HG03432 (cell line): ENCODE results near the gene LMF2.
"Not testable (repeated sequence)": the region's sequence is repeated elsewhere in the genome, so short reads cannot be mapped to it uniquely, and the experiment has no call there.

Experiments
- ATAC-seq: cut with Tn5 transposase; IDR thresholded peaks from one replicate; pipeline ENCODE4 v1.9.1; 2021; ENCODE audit warnings: mild to moderate bottlenecking, moderate library complexity; ENCODE audit not compliant: unreplicated experiment

LMF2 gene

GRCh38 chr22:50507421-50507990 lies at the start of gene LMF2:
LMF2 (minus strand) TSS chr22:50507702; CDS start chr22:50507675, 27 bp downstream.
- peak; percentile 60 for ATAC-seq

- no peak for ATAC-seq
These were observed 49.2 kb upstream of the LMF2 start for GRCh38 chr22:50556703-50557102.

DNA sequence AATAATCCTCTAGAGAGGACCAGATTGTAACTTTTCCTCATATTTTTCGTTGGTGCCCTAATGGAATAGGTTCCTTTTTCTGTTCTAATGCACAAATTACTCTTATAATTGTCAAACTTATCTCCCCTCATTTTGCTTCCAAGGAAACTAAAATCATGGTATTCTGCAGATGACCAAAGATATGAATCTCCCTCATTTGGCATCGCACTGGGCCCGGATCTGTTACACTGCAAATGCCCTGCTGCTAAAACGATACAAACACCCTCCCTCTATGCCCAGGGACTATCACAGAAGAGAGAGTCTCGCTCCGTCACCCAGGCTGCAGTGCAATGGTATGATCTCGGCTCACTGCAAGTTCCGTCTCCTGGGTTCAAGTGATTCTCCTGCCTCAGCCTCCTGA lies 45.8 kb upstream of the LMF2 start:
- ATAC-seq, result no peak

GRCh38 chr22:50551160-50551752 lies 43.8 kb upstream of the LMF2 start:
- ATAC-seq, result no peak

GRCh38 chr22:50550395-50550794 lies 42.9 kb upstream of the LMF2 start:
- no peak for ATAC-seq

GRCh38 chr22:50548921-50549790 lies 41.7 kb upstream of the LMF2 start:
- ATAC-seq, result no peak

DNA sequence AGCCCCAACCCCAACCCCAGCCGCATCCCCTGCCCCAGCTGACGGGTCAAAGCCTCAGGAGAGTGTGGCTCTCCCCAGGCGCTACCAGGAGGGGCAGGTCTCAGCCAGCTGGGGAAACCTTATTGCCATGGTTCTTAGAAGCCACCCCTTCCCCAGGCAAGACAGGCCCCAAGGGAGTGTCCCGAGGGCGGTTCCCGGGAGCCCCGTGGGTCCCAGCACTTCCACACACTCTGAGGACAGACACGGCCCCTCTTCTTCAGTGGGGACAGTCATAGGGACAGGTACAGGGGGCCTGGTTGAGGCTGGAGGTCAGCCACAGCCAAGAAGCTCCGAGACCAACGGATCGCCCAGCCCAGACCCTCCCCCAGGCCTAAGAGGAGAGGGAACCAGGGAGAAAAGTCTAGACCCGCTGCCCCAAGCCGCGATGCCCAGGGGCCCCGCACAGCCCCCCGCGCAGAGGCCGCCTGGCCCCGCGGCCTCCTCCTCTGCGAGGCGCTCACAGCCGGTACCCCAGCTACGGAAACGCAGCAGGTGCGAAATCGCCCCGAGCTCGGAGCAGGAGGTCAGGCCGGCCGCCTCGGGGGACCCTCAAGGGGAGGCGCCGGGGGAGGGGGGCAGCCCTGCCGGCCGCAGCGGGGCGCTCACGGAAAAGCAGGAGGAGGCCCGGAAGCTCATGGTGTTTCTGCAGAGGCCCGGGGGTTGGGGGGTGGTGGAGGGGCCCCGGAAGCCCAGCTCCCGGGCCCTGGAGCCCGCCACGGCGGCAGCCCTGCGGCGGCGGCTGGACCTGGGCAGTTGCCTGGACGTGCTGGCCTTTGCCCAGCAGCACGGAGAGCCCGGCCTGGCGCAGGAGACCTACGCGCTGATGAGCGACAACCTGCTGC lies 40.8 kb upstream of the LMF2 start:
- no peak for ATAC-seq

DNA sequence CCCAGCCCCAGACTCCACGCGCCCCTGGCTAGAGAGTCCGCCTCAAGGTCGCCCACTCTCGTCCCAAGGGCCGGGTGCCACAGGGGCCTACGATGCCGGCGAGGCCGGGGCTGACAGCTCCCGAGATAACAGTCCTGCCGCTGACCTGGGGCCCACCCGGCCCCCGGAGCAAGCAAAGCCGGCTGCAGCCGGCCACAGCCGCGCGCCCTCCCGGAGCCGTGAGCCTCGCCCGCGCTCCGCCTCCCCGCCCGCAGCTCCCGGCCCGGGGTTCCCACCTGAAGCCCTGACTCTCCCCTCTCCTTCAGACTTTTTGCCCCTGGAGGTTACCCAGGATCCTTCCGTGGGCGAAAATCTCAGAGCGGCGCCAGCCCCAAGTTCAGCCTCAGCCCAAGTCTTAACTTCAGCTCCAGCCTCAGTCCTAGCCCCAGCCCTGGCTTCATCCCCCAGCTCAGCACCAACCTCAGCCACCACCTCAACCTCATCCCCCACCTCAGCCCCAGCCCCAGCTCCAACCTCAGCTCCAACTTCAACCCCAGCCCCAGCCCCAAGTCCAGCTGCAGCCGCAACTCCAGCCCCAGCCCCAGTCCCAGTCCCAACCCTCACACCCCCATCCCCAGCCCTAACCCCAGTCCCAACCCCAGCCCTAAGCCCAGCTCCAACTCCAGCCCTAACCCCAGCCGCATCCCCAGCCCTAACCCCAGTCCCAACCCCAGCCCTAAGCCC lies 39.9 kb upstream of the LMF2 start:
- ATAC-seq, result no peak

DNA sequence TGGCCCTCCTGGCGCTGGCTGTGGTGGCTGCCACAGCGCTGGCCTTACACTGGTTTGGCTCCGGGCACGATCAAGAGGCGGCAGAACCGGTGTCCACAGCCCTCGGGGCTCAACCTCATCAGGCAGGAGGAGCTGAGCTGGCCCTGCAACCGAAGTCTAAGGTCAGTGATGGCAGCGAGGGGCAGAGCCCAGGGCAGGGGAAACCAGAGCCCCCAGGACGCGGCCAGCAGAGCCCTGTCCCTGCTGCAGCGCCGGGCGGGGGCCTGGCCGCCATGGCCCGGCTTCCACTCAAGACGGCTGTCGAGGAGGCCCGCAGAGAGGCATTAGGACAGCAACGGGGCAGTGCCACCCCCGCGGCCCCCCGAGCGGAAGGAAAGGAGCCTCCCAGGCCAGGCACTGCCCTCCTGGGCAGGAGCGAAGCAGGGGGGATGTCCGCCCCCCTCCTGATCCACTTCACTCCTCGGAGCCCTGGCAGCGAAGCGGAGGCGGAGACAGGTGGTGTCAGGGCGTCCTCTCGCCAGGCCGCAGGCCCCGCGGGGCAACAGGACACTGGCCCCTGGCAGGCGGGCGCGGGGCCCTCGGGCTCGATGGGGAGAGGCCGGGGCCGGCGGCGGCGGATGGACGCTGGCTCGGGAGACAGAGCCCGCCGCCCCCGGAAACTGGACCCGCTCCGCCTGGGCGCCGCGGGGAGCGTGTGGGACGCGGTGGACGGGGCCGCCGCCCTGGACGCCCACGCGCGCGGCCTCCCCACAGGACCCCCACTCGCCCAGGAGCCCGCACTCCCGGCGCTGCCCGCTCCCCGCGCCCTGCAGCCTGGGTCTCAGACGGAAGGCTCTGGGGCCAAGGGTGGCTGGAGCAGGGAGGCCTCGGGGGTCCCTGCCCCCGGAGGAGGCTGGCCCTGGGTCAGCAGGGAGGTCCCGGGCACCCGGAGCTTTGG lies 39.1 kb upstream of the LMF2 start:
- no peak for ATAC-seq

DNA sequence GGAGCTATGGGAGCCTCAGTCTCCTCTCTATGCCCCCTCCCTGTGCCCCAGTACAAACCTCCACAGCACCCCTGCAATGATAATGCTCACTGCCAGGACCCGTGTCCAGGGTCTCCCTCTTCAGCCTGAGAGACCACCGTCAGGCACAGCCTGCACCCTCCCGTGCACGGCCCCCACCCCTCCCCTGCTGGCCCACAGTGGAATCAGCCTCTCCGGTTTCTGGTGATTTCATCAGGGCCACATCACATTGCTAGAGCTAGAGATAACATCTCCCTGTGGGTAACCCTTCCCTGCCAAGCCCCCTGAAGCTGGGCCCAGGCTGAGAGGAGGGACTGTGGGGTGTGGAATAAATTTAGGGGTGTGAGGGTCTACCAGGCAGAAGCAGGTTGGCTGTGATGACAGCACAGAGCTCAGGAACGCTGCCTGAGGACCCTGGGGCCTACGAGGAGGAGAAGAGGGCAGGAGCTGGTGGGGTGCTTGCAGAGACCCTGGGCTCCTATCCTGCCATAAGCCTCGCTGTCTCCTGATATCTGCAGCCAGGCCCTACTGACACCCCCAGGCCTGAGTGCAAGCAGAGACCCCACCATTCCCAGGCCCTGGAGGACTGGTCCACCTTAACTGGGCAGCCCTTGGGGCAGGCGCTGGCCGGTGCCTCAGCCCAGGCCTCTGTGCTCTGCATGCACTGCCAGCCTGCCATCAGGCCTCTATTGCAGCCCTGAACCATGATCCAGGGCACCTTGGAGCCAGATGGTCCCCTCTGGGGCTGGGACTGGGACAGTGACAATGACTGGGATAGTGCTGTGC lies 38.2 kb upstream of the LMF2 start, which contains the start of gene KLHDC7B:
Gene KLHDC7B, plus strand, starts transcription at position 378 of the 804 bp plus-strand sequence. Its CDS starts 345 bp downstream, at position 723.
- ATAC-seq, result no peak

- ATAC-seq, result no peak
These were observed 37.3 kb upstream of the LMF2 start for GRCh38 chr22:50544746-50545253.

DNA sequence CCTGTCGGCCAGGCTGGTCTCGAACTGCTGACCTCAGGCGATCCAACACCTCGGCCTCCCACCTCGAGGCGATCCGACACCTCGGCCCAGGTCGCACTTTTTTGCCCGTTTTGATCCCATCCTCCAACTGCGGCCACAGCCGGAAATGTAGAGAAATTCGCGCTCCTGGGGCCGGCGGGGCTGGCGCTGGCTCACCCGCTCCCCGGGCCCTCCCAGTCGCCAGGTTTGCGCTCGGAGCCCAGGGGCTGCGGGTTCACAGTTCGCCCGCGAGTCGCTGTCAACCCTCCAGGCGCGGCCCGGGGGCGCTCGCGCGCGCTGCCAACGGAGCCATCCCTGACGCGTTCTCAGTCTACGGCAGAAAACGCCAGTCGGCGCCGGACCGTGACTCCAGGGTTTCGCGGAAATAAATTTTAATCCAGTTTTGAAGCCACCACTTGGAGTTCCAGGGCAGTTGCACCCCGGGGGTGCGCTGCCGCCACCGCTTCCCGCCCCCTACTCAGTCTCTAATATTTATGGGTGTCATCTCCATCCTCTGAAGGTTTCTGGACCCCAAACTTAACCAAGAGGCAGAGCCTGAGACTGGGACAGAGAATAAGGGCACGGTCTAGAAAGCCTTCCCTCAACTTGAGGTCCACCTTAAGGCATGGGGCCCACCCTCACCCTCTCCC lies 36.7 kb upstream of the LMF2 start:
- no peak for ATAC-seq

DNA sequence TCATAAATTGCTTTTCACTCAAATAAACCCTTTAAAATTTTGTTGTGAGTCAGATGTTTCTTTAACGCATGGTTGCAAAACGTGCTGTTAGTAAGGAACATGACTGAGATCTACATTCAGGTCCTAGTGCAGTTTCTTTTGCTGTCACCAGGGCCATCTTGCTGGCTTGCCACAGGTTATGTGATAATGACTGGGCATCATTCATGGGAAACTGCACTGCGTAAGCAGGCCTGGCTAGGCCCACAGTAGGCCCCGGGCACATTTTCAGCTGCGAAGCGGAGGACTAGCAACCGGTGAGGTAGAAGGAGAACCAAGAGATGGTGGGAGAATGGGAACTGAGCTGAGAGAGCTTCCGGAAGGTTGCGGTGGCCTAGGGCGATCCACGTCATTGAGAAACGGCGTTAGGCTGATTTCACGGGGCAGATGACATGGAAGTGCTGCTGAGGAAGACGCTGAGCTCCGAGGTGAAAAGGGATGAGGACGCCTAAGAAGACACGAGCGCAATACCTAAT lies 35.0 kb upstream of the LMF2 start:
- no peak for ATAC-seq

- not testable (repeated sequence) for ATAC-seq
These were observed 34.1 kb upstream of the LMF2 start for GRCh38 chr22:50541667-50542026.

- no peak for ATAC-seq
These were observed 32.9 kb upstream of the LMF2 start for GRCh38 chr22:50540381-50540780.

- no peak for ATAC-seq
These were observed 30.3 kb upstream of the LMF2 start for GRCh38 chr22:50537765-50538164.

- ATAC-seq, result no peak
These were observed 28.7 kb upstream of the LMF2 start for GRCh38 chr22:50536226-50536625.
